ENCODE data around the gene RAD51B. TPM values are rescaled to one million over a fixed set of nuclear protein-coding genes. Genes with fewer than 3 reads are reported as not detected.

The RAD51B gene
- total and polyA plus RNA-seq, 2 of the 13 experiments (the other 11 are each of a cell fraction or from before 2014, with no cell fraction given), result 7.0 to 9.5 TPM

DNA sequence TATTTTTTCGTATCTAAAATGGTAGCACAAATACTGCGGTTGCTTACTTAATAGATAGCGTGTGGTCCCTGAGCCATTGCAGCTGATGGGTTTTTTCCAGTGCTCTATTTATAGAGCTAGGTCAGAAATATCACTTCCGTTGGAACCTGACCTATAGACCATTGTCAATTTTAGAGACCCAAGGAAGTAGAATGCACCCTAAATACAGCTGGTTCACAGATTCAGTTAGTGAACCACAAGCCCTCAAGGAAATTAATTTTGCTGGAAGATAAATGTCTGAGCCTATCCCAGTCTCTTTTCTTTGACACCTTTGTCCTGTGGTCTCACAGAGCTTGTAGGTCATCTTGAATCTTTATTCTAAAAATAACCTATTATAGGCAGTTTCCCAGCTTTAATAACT is 582.3 kb downstream of the RAD51B start (continued):
- no peak for TF ChIP-seq ZNF274 (CRISPR knock-in tag; IDR thresholded peaks at IDR 0.05)
- TF ChIP-seq ZNF615 (CRISPR knock-in tag; IDR thresholded peaks at IDR 0.05; ENCODE audit: borderline replicate concordance), result no peak
- TF ChIP-seq ZFP82 (CRISPR knock-in tag; IDR thresholded peaks at IDR 0.05; ENCODE audit: borderline replicate concordance), result no peak
- TF ChIP-seq NFKBIZ (CRISPR knock-in tag; IDR thresholded peaks at IDR 0.05), result no peak
- no peak for TF ChIP-seq KLF12 (CRISPR knock-in tag; IDR thresholded peaks at IDR 0.05; ENCODE audit: borderline replicate concordance)
- TF ChIP-seq ZNF724P (CRISPR knock-in tag; IDR thresholded peaks at IDR 0.05; ENCODE audit: borderline replicate concordance), result no peak
- TF ChIP-seq TMF1 (CRISPR knock-in tag; IDR thresholded peaks at IDR 0.05; ENCODE audit: low read depth), result no peak

- in situ Hi-C loops (cut with HindIII; ENCODE audit: extremely low pct_ligation_motif_present, low pct_unique_long_range_greater_than_20kb), result no loop called here
- no peak for ATAC-seq
Observed at GRCh38 chr14:68402525-68403101, 583.0 kb downstream of the RAD51B start.

More at GRCh38 chr14:68402525-68403101, 583.0 kb downstream of the RAD51B start:
- TF ChIP-seq, protein P1, sequence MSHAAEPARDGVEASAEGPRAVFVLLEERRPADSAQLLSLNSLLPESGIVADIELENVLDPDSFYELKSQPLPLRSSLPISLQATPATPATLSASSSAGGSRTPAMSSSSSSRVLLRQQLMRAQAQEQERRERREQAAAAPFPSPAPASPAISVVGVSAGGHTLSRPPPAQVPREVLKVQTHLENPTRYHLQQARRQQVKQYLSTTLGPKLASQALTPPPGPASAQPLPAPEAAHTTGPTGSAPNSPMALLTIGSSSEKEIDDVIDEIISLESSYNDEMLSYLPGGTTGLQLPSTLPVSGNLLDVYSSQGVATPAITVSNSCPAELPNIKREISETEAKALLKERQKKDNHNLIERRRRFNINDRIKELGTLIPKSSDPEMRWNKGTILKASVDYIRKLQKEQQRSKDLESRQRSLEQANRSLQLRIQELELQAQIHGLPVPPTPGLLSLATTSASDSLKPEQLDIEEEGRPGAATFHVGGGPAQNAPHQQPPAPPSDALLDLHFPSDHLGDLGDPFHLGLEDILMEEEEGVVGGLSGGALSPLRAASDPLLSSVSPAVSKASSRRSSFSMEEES (CRISPR knock-in tag; IDR thresholded peaks at IDR 0.05), result no peak
- Histone ChIP-seq H3K27ac (ENCODE audit: extremely low read length, insufficient read depth, low read length) (no peak overlapping the region), H3K4me1 (ENCODE audit: insufficient read depth, low read length) (peaks cover 6% of the 10 kb centered on the region), H3K36me3 (replicated peaks in 1 of 2; ENCODE audit: control insufficient read depth in 1 of 2, insufficient read depth in 2 of 2, low read length in 2 of 2) (no peaks in the 10 kb centered on the region), H3K79me2 (ENCODE audit: insufficient read depth, low read length) (no peaks in the 10 kb centered on the region), H3K27me3 (ENCODE audit: control insufficient read depth in 1 of 2, insufficient read depth in 2 of 2, low read length in 2 of 2) (no peaks in the 10 kb centered on the region), H3K9me3 (ENCODE audit: low read length) (no peaks in the 10 kb centered on the region), H2AFZ (ENCODE audit: low read length) (no peak overlapping the region), H4K20me1 (ENCODE audit: insufficient read depth, low read length) (no peaks in the 10 kb centered on the region), H3K4me3 (replicated peaks in 1 of 3; ENCODE audit: insufficient read depth in 1 of 3, low read depth in 2 of 3, low read length in 3 of 3) (no peak overlapping the region), H3K9ac (ENCODE audit: insufficient read depth, low read depth, low read length) (no peak overlapping the region), H3K4me2 (ENCODE audit: low read depth, low read length) (no peak overlapping the region)
- DNase-seq (ENCODE audit: low spot score) (no peak), FAIRE-seq (no peak)
- intact Hi-C loops (cut with micrococcal nuclease; ENCODE audit: unreplicated experiment), result no loop called here
- ChIA-PET CTCF (ENCODE audit: low intra/inter-chr PET ratio, low total read pairs) (no interaction called here), POLR2A (no interaction called here)
- no TSS peak for BruUV-seq (replicated peaks)
- 85% methylated on average over 7 of the region's 7 CpGs for WGBS (ENCODE audit: low lambda C conversion rate)

All from HepG2 (cell line).